Endothelial cell of umbilical vein (primary cell): Measurements from ENCODE around the gene ATP6V0D1. TPM values are rescaled to one million over a fixed set of nuclear protein-coding genes. Genes with fewer than 3 reads are reported as not detected.

Source experiments
- BruUV-seq: library from RNA; stranded (reverse); fragments of 400-500 nt; replicated peaks from 2 replicates; lab custom pipeline; 2021; lab: Mats Ljungman, UMichigan
- CTCF ChIA-PET: fragments of 300-600, 350-600 bp; sonication (Branson Sonifier 250); formaldehyde crosslinking; loops from one replicate; lab custom pipeline; 2021; ENCODE audit warnings: antibody characterized with exemption, inconsistent platforms; lab: Charles Lee
- POLR2A ChIA-PET: fragments of 300-600, 350-600 bp; sonication (Branson Sonifier 250); formaldehyde crosslinking; loops from one replicate; lab custom pipeline; 2021; ENCODE audit warnings: antibody characterized with exemption, inconsistent platforms; lab: Charles Lee
- DNase-seq: peaks from one replicate; pipeline ENCODE4 v3.0.0-alpha.2; 2011; ENCODE audit warnings: low read depth, low spot score
- FAIRE-seq: peaks from 2 replicates; lab custom pipeline; 2011; peaks lifted over from hg19 to GRCh38; lab: Jason Lieb, UNC
- H2AFZ ChIP-seq: 2 replicates; pipeline ENCODE4 v1.6.0; 2012; ENCODE audit warnings: low read depth, low read length, control low read depth, inconsistent platforms
- H3K27ac ChIP-seq: 2 replicates; pipeline ENCODE4 v1.5.1; 2011; ENCODE audit warnings: low read depth, mild to moderate bottlenecking, control low read depth, low read length, moderate library complexity; ENCODE audit not compliant: insufficient read depth
- H3K27me3 ChIP-seq, 2 experiments: 2 replicates each; pipeline versions ENCODE4 v1.6.0 to v1.6.1; 2011; ENCODE audit warnings: low read length in 2 of 2, mixed read lengths in 1 of 2; ENCODE audit not compliant: control insufficient read depth in 2 of 2, insufficient read depth in 2 of 2
- H3K36me3 ChIP-seq, 2 experiments: 2 replicates in 1 of 2; 3 replicates in 1 of 2; pipeline ENCODE4 v1.5.1; 2011; ENCODE audit warnings: low read length in 2 of 2, mild to moderate bottlenecking in 1 of 2, moderate library complexity in 1 of 2; ENCODE audit not compliant: control insufficient read depth in 2 of 2, insufficient read depth in 2 of 2; ENCODE audit errors: extremely low read depth in 1 of 2
- H3K4me1 ChIP-seq: 3 replicates; pipeline ENCODE4 v1.5.1; 2011; ENCODE audit warnings: mild to moderate bottlenecking, low read length; ENCODE audit not compliant: control insufficient read depth, insufficient read depth; ENCODE audit errors: extremely low read depth
- H3K4me2 ChIP-seq: 2 replicates; pipeline ENCODE4 v1.6.1; 2011; ENCODE audit warnings: low read length, control low read depth, mixed read lengths; ENCODE audit not compliant: insufficient read depth
- H3K4me3 ChIP-seq, 3 experiments: fragments of 200-600 bp in 1 of 3; sonication (generic), shearing (Covaris generic) in 1 of 3; replicated peaks in 1 of 3; 2 replicates each; pipeline ENCODE4 v1.5.1; 2011 to 2016; ENCODE audit warnings: control low read depth in 3 of 3, low read length in 3 of 3, mild to moderate bottlenecking in 2 of 3, inconsistent platforms in 1 of 3, low read depth in 1 of 3, moderate library complexity in 1 of 3; ENCODE audit not compliant: insufficient read depth in 1 of 3
- H3K79me2 ChIP-seq: 2 replicates; pipeline ENCODE4 v1.6.0; 2012; ENCODE audit warnings: low read length, inconsistent platforms; ENCODE audit not compliant: control insufficient read depth, insufficient read depth
- H3K9ac ChIP-seq: replicated peaks from 2 replicates; pipeline ENCODE3; 2011; ENCODE audit warnings: low read length, control low read depth; ENCODE audit not compliant: insufficient read depth; ENCODE audit errors: extremely low read depth
- H3K9me1 ChIP-seq: replicated peaks from 3 replicates; pipeline ENCODE4 v1.6.0; 2011; ENCODE audit warnings: mild to moderate bottlenecking, low read length; ENCODE audit not compliant: control insufficient read depth, insufficient read depth; ENCODE audit errors: extremely low read depth
- H3K9me3 ChIP-seq: replicated peaks from 2 replicates; pipeline ENCODE4 v1.5.1; 2012; ENCODE audit warnings: low read length, inconsistent platforms; ENCODE audit not compliant: control insufficient read depth, insufficient read depth
- H4K20me1 ChIP-seq: replicated peaks from 2 replicates; pipeline ENCODE3; 2011; ENCODE audit warnings: mild to moderate bottlenecking, low read length; ENCODE audit not compliant: control insufficient read depth, insufficient read depth; ENCODE audit errors: extremely low read depth
- EZH2 ChIP-seq: IDR thresholded peaks from 2 replicates; pipeline ENCODE4 v1.6.1; 2012; ENCODE audit warnings: borderline replicate concordance, low read depth, mild to moderate bottlenecking, moderate library complexity, low read length, inconsistent platforms; ENCODE audit not compliant: severe bottlenecking
- GATA2 ChIP-seq: IDR thresholded peaks from 2 replicates; pipeline ENCODE4 v1.7.0; 2011; ENCODE audit warnings: low read depth, mild to moderate bottlenecking, moderate library complexity, mixed read lengths, low read length; ENCODE audit not compliant: insufficient read length, insufficient read depth
- JUN ChIP-seq: IDR thresholded peaks from 2 replicates; pipeline ENCODE4 v1.6.1; 2011; ENCODE audit warnings: borderline replicate concordance, low read depth; ENCODE audit not compliant: insufficient read length, insufficient read depth
- POLR2AphosphoS5 ChIP-seq: IDR thresholded peaks from 2 replicates; pipeline ENCODE4 v1.6.1; 2012; ENCODE audit warnings: low read depth, mild to moderate bottlenecking, control low read depth, low read length, moderate library complexity; ENCODE audit not compliant: insufficient read depth
- dilution Hi-C: fragments of 300-500 bp; cut with MboI; formaldehyde crosslinking; loops from one replicate; pipeline ENCODE4 v1.15.0; 2019; ENCODE audit warnings: low sequenced_read_pairs; ENCODE audit not compliant: extremely low pct_ligation_motif_present
- intact Hi-C: fragments of 100-400 bp; cut with micrococcal nuclease; formaldehyde crosslinking; loops from one replicate; pipeline ENCODE4 v1.10.0; 2022
- polyA plus RNA-seq, 4 experiments: library from polyadenylated mRNA; depleted of rRNA in 3 of 4; stranded (reverse) in 3 of 4; unstranded in 1 of 4; fragments of >200 nt; gene quantifications; 2 replicates each; pipeline versions ENCODE4 v1.2.1 to v1.2.3, GENCODE V29; 2011 to 2012; ENCODE audit warnings: missing spikeins in 1 of 4
- total RNA-seq: library from RNA; stranded (reverse); gene quantifications from 2 replicates; pipeline ENCODE4 v1.2.3, GENCODE V29; 2021
- TF ChIP-seq, protein P1 (sequence below), 2 donors: IDR thresholded peaks; 1 replicate in 1 of 2; 2 replicates in 1 of 2; pipeline ENCODE4 v1.5.1; 2011; ENCODE audit warnings: low read length in 2 of 2, mild to moderate bottlenecking in 2 of 2, moderate library complexity in 2 of 2, control low read depth in 1 of 2, inconsistent platforms in 1 of 2, low read depth in 1 of 2; ENCODE audit not compliant: insufficient read depth in 1 of 2; ENCODE audit errors: extremely low read depth in 1 of 2

Gene ATP6V0D1
- total and polyA plus RNA-seq, 2 donors (not counting 3 experiments of a cell fraction or from before 2014, with no cell fraction given) = 82.8 to 232 TPM

DNA sequence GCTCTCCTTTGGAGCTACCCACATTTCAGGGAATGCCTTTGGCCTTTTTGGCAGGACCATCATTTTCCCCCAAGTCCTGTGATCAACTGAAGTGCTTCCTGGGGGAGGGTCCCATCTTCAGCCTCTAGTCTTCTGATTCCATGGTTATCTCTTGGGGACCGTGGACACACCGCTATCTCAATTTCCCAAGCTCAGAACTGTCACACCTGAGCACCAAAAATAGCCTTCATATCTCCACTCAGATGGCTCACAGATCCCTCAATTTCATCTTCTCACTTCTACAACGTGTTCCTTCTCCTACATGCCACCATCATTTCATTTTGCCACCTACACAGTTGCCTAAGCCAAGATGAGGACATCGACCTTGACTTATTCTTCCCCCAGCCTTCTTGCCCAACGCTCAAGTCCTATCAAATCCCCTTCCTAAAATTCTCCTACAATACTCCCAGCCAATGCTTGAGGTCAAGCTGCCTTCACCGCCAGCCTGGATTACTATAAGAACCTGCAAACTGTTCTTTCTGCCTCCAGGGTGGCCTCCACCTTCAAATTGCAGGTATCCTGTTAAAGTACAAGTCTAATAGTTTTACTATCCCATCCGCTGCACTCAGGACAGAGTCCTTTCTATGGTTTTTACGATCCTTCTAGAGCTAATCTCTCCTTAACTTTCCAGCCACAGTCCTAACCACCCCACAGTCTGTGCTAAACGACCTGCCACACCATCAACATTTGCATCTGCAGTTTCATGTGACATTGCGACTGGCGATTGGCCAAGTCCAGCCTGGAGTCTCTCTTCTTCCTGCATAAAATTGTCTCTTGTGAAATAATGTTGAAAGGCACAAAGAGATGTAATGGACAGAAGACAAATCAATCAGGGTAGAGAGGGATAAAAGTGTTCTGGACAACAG lies 6.2 kb downstream of the ATP6V0D1 start:
- FAIRE-seq = no peak
- Histone ChIP-seq H2AFZ (no peak overlapping the region), H3K9ac (no peak overlapping the region), H3K4me1 (peaks cover 5% of the 10 kb centered on the region), H3K36me3 (no peaks in the 10 kb centered on the region), H3K9me1 (no peaks in the 10 kb centered on the region), H3K4me3 (no peak overlapping the region), H3K4me2 (no peak overlapping the region), H3K27ac (no peak overlapping the region), H3K27me3 (no peaks in the 10 kb centered on the region), H3K79me2 (peaks cover 42% of the 10 kb centered on the region), H4K20me1 (peaks cover 2% of the 10 kb centered on the region), H3K9me3 (no peaks in the 10 kb centered on the region)
- dilution Hi-C loops (no loop called here), intact Hi-C loops (no loop called here)
- POLR2A ChIA-PET = no interaction called here
- no TSS peak for BruUV-seq
- DNase-seq = no peak
- no peak for TF ChIP-seq JUN
- TF ChIP-seq, protein P1, sequence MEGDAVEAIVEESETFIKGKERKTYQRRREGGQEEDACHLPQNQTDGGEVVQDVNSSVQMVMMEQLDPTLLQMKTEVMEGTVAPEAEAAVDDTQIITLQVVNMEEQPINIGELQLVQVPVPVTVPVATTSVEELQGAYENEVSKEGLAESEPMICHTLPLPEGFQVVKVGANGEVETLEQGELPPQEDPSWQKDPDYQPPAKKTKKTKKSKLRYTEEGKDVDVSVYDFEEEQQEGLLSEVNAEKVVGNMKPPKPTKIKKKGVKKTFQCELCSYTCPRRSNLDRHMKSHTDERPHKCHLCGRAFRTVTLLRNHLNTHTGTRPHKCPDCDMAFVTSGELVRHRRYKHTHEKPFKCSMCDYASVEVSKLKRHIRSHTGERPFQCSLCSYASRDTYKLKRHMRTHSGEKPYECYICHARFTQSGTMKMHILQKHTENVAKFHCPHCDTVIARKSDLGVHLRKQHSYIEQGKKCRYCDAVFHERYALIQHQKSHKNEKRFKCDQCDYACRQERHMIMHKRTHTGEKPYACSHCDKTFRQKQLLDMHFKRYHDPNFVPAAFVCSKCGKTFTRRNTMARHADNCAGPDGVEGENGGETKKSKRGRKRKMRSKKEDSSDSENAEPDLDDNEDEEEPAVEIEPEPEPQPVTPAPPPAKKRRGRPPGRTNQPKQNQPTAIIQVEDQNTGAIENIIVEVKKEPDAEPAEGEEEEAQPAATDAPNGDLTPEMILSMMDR (IDR thresholded peaks at IDR 0.05; ENCODE audit: extremely low read depth in 1 of 2, insufficient read depth in 1 of 2, low read depth in 1 of 2, low read length in 2 of 2) = no peak
- TF ChIP-seq POLR2AphosphoS5 = no peak
- TF ChIP-seq EZH2 = no peak
- no peak for TF ChIP-seq GATA2
- CTCF ChIA-PET = interaction anchor here (0.6 kb wide), 1 partner anchor 47 kb away, joined by 3 read pairs; no protein-coding TSS in a partner anchor
